A673 (cell line): Measurements from ENCODE around the gene VWA2.

ENCODE experiments used
- CTCF ChIP-seq: fragments of 300-800, 200-600 bp; sonication (generic); conservative IDR thresholded peaks from 2 replicates; pipeline ENCODE4 v1.5.1; 2017; ENCODE audit warnings: low read depth, mild to moderate bottlenecking, antibody characterized with exemption, low read length, moderate library complexity, mixed read lengths
- EZH2 ChIP-seq: fragments of 200-600 bp; sonication (generic); IDR thresholded peaks from 2 replicates; pipeline ENCODE4 v1.6.1; 2017; ENCODE audit warnings: borderline replicate concordance, low read depth, mild to moderate bottlenecking, mixed read lengths, antibody characterized with exemption, low read length; ENCODE audit not compliant: poor library complexity, severe bottlenecking

- TF ChIP-seq EZH2 (no peak), CTCF (no peak)
Measured at GRCh38 chr10:114189700-114190099, 49.4 kb upstream of the VWA2 start.
